M059J (cell line): ENCODE measurements around the gene MGST2. TPM values are rescaled to one million over a fixed set of nuclear protein-coding genes. Genes with fewer than 3 reads are reported as not detected.
A peak's percentile ranks its signal among the peaks of the same experiment; 100 is the strongest.

Experiments
- DNase-seq: peaks from one replicate; pipeline ENCODE4 v3.0.0-alpha.2; 2012; ENCODE audit warnings: low read depth
- total RNA-seq: library from RNA; depleted of rRNA; stranded (reverse); fragments of >200 nt; shearing (Covaris generic); gene quantifications from 2 replicates; pipeline ENCODE4 v1.2.3, GENCODE V29; 2014

Gene MGST2
- total RNA-seq, 1 experiment from 2014 or later, result 19.3 TPM

- DNase-seq, result peak; percentile 8
These were observed 39.4 kb downstream of the MGST2 start for GRCh38 chr4:139704915-139705485.

- no peak for DNase-seq
These were observed 44.0 kb downstream of the MGST2 start for GRCh38 chr4:139709660-139710059.

GRCh38 chr4:139710073-139710472 lies 44.5 kb downstream of the MGST2 start:
- DNase-seq, result no peak

- DNase-seq, result no peak
These were observed 45.8 kb downstream of the MGST2 start for GRCh38 chr4:139711461-139711860.

GRCh38 chr4:139712882-139713281 lies 47.3 kb downstream of the MGST2 start:
- no peak for DNase-seq

GRCh38 chr4:139715746-139716391 lies 50.2 kb downstream of the MGST2 start:
- no peak for DNase-seq

GRCh38 chr4:139718358-139718757 lies 52.7 kb downstream of the MGST2 start:
- no peak for DNase-seq

GRCh38 chr4:139718833-139719232 lies 53.2 kb downstream of the MGST2 start:
- DNase-seq, result no peak

- DNase-seq, result no peak
These were observed 53.9 kb downstream of the MGST2 start for GRCh38 chr4:139719381-139720101.

GRCh38 chr4:139720806-139721205 lies 55.2 kb downstream of the MGST2 start:
- no peak for DNase-seq

GRCh38 chr4:139721789-139722188 lies 56.2 kb downstream of the MGST2 start:
- DNase-seq, result no peak

- DNase-seq, result no peak
These were observed 59.6 kb downstream of the MGST2 start for GRCh38 chr4:139725236-139725635.

- no peak for DNase-seq
These were observed 61.0 kb downstream of the MGST2 start for GRCh38 chr4:139726615-139727014.

- DNase-seq, result no peak
These were observed 62.5 kb downstream of the MGST2 start for GRCh38 chr4:139728146-139728545.

- no peak for DNase-seq
These were observed 63.2 kb downstream of the MGST2 start for GRCh38 chr4:139728840-139729239.

- no peak for DNase-seq
These were observed 67.5 kb downstream of the MGST2 start for GRCh38 chr4:139732991-139733570.

GRCh38 chr4:139734201-139734874 lies 68.7 kb downstream of the MGST2 start:
- DNase-seq, result peak; percentile 29

- DNase-seq, result peak; percentile 69
These were observed 69.3 kb downstream of the MGST2 start for GRCh38 chr4:139734875-139735380.

GRCh38 chr4:139735381-139736273 lies 70.0 kb downstream of the MGST2 start:
- no peak for DNase-seq

GRCh38 chr4:139736274-139736660 lies 70.6 kb downstream of the MGST2 start:
- DNase-seq, result no peak

GRCh38 chr4:139736661-139737060 lies 71.0 kb downstream of the MGST2 start:
- DNase-seq, result no peak
